Epithelial cell of proximal tubule (primary cell): ENCODE measurements around the gene RNPEPL1. TPM values are rescaled to one million over a fixed set of nuclear protein-coding genes. Genes with fewer than 3 reads are reported as not detected.
"Not testable (repeated sequence)": the region's sequence is repeated elsewhere in the genome, so short reads cannot be mapped to it uniquely, and the experiment has no call there.

ENCODE experiments used
- DNase-seq: peaks from one replicate; pipeline ENCODE4 v3.0.0-alpha.2; 2011; ENCODE audit warnings: low read depth
- H3K4me3 ChIP-seq: 2 replicates; pipeline ENCODE4 v1.5.1; 2011; ENCODE audit warnings: low read depth, mild to moderate bottlenecking, low read length
- total RNA-seq: library from RNA; depleted of rRNA; stranded (reverse); fragments of >200 nt; gene quantifications from 2 replicates; pipeline ENCODE4 v1.2.3, GENCODE V29; 2015
- TF ChIP-seq, protein P1 (sequence below): conservative IDR thresholded peaks from 2 replicates; pipeline ENCODE4 v1.5.1; 2012; ENCODE audit warnings: low read depth, mild to moderate bottlenecking, low read length

RNPEPL1 gene
- total RNA-seq, 1 donor from 2014 or later, result 53.4 TPM

DNA sequence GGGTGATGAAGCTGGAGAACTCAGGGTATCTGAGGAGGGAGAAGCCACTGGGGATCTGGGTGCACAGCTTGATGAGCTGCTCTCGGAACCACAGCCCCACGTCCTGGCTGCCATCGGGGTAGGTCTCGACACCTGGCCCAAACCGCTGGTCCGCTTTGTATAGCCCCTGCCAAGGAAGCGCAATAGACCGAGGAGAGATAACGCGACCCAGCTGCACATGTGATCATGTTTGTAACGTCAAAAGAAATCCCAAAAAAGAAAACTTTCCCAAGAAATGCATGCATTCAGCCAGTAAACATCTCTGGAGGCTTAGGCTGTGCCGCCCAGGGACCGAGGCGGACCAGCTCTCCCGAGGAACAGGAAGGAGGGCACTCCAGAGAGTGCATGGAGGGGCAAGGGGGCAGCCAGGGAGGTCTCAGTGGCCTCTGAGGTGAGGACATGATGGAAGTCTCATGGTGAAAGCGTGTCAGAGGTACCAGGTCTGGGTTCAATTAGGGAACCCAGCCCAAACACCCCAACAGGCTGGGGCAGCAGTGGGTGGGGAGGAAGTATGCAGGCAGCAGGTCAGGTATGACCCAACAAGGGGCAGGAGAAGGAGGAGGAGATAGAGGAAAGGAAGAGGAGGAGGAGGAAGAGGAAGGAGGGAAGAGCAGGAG is 38.8 kb upstream of the RNPEPL1 start:
- DNase-seq, result no peak
- no peak overlapping the region for H3K4me3 ChIP-seq
- TF ChIP-seq, protein P1, sequence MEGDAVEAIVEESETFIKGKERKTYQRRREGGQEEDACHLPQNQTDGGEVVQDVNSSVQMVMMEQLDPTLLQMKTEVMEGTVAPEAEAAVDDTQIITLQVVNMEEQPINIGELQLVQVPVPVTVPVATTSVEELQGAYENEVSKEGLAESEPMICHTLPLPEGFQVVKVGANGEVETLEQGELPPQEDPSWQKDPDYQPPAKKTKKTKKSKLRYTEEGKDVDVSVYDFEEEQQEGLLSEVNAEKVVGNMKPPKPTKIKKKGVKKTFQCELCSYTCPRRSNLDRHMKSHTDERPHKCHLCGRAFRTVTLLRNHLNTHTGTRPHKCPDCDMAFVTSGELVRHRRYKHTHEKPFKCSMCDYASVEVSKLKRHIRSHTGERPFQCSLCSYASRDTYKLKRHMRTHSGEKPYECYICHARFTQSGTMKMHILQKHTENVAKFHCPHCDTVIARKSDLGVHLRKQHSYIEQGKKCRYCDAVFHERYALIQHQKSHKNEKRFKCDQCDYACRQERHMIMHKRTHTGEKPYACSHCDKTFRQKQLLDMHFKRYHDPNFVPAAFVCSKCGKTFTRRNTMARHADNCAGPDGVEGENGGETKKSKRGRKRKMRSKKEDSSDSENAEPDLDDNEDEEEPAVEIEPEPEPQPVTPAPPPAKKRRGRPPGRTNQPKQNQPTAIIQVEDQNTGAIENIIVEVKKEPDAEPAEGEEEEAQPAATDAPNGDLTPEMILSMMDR, result no peak

GRCh38 chr2:240530181-240530580 is 38.1 kb upstream of the RNPEPL1 start:
- DNase-seq, result no peak
- no peak overlapping the region for H3K4me3 ChIP-seq
- TF ChIP-seq, protein P1, result no peak

DNA sequence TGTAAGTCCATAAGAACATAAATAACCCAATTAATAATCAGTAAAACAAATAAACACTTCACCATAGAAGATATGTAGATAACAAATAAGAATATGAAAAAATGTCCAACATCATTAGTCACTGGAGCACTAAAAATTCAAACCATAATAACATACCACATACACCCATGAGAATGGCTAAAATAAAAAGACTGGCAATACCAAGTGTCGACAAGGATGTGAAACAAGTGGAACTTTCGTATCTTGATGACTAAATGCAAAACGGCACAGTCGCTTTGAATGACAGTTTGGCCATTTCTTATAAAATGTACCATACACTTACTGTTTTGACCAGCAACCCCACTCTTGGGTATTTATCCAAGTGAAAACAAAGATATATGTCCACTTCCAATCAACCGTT is 37.2 kb upstream of the RNPEPL1 start:
- no peak overlapping the region for H3K4me3 ChIP-seq
- DNase-seq, result no peak
- TF ChIP-seq, protein P1, result no peak

GRCh38 chr2:240532031-240532775 is 36.1 kb upstream of the RNPEPL1 start:
- DNase-seq, result no peak
- TF ChIP-seq, protein P1, result no peak
- H3K4me3 ChIP-seq, result no peak overlapping the region

DNA sequence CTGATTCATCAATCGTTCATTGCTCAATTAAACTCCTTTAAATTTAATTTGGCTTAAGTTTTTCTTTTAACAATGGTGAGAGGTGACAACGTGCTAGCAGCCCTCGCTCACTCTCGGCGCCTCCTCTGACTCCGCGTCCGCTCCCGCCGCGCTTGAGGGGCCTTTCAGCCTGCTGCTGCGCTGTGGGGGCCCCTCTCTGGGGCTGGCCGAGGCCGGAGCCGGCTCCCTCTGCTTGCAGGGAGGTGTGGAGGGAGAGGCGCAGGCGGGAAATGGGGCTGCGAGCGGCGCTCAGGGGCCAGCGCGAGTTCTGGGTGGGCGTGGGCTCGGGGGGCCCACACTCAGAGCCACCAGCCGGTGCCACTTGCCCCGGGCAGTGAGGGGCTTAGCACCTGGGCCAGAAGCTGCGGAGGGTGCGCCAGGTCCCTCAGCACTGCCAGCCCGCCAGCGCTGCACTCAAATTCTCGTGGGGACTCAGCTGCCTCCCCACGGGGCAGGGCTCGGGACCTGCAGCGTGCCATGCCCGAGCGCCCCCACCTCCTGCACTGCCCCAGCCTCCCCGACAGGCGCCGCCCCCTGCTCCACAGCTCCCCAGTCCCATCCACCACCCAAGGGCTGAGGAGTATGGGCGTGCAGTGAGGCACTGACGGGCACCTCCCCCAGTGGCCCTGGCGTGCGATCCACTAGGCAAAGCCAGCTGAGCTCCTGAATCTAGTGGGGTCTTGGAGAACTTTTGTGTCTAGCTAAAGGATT is 30.1 kb upstream of the RNPEPL1 start:
- DNase-seq, result no peak
- TF ChIP-seq, protein P1, result no peak

DNA sequence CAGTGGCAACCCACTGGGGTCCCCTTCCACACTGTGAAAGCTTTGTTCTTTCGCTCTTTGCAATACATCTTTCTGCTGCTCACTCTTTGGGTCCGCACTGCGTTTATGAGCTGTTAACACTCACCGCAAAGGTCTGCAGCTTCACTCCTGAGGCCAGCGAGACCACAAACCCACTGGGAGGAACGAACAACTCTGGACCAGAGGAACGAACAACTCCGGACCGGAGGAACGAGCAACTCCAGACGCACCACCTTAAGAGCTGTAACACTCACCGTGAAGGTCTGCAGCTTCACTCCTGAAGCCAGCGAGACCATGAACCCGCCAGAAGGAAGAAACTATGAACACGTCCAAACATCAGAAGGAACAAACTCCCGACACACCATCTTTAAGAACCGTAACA is 29.2 kb upstream of the RNPEPL1 start:
- H3K4me3 ChIP-seq, DNase-seq: not testable (repeated sequence)

More for the DNA sequence above, 30.1 kb upstream of the RNPEPL1 start:
- no peak overlapping the region for H3K4me3 ChIP-seq

DNA sequence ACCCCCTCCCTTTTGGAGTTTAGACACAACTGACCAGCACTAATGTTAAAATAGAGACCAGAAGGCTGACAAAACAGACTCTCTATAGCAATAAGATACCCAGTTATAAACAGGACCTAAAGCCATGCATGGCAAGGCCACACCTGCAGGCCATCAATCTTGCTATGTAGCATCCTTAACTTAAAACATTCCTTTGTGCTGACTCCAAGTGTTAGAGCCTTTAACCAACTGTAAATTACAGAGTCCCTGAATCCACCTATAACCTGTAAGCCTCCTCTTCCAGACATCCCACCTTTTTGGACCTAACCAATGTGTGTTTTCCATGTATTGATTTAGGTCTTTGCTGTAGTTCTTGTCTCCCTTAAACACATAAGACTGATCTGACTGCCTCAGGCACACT is 28.4 kb upstream of the RNPEPL1 start:
- no peak for DNase-seq
- H3K4me3 ChIP-seq, result no peak overlapping the region
- TF ChIP-seq, protein P1, result no peak
